Natural killer cell (primary cell): ENCODE results near the gene IFITM5. TPM values are rescaled to one million over a fixed set of nuclear protein-coding genes. Genes with fewer than 3 reads are reported as not detected.

ENCODE experiments used
- ATAC-seq, 3 donors: fragments of 150-1000 bp in 2 of 3; fragments of 200-7000 bp in 1 of 3; cut with Tn5 transposase; 1 replicate in 1 of 3; 2 replicates in 2 of 3; pipeline ENCODE4 v1.10.0; 2021; ENCODE audit warnings: mild to moderate bottlenecking in 2 of 3, moderate library complexity in 2 of 3
- DNase-seq, 2 donors: peaks; one replicate each; pipeline versions ENCODE4 v3.0.0 to v3.0.0-alpha.2; 2013 to 2021; ENCODE audit warnings: mixed read lengths in 1 of 2
- H3K27ac ChIP-seq: one replicate; pipeline ENCODE4 v1.5.1; 2013; ENCODE audit warnings: mild to moderate bottlenecking, low read length
- H3K27me3 ChIP-seq: one replicate; pipeline ENCODE4 v1.6.1; 2013; ENCODE audit warnings: low read length; ENCODE audit not compliant: control insufficient read depth, insufficient read depth
- H3K36me3 ChIP-seq: one replicate; pipeline ENCODE4 v1.6.1; 2013; ENCODE audit warnings: low read length; ENCODE audit not compliant: control insufficient read depth, insufficient read depth
- H3K4me1 ChIP-seq: one replicate; pipeline ENCODE4 v1.6.1; 2013; ENCODE audit warnings: low read length; ENCODE audit not compliant: control insufficient read depth, insufficient read depth
- H3K4me3 ChIP-seq: one replicate; pipeline ENCODE4 v1.5.1; 2013; ENCODE audit warnings: low read length
- H3K9me3 ChIP-seq: one replicate; pipeline ENCODE4 v1.6.1; 2013; ENCODE audit warnings: low read length; ENCODE audit not compliant: control insufficient read depth, insufficient read depth
- H3K27ac Mint-ChIP-seq, 2 donors: one replicate each; pipeline ENCODE4 v1.8.0; 2022; ENCODE audit warnings: mild to moderate bottlenecking in 2 of 2, mixed read lengths in 2 of 2, moderate library complexity in 1 of 2
- H3K27me3 Mint-ChIP-seq, 2 donors: one replicate each; pipeline ENCODE4 v1.8.0; 2022; ENCODE audit warnings: low read depth in 2 of 2, mixed read lengths in 2 of 2
- H3K36me3 Mint-ChIP-seq: one replicate; pipeline ENCODE4 v1.8.0; 2022; ENCODE audit warnings: mixed read lengths
- H3K4me1 Mint-ChIP-seq, 2 donors: one replicate each; pipeline ENCODE4 v1.8.0; 2022; ENCODE audit warnings: mixed read lengths in 2 of 2
- H3K4me3 Mint-ChIP-seq: one replicate; pipeline ENCODE4 v1.8.0; 2022; ENCODE audit warnings: mild to moderate bottlenecking, moderate library complexity, mixed read lengths
- H3K9me3 Mint-ChIP-seq, 2 donors: one replicate each; pipeline ENCODE4 v1.8.0; 2022; ENCODE audit warnings: mixed read lengths in 2 of 2
- WGBS: methylation state at CpG from one replicate; pipeline ENCODE4 v1.1.7; 2013; ENCODE audit warnings: missing lambda C conversion rate; ENCODE audit not compliant: insufficient coverage; 5-methylcytosine and 5-hydroxymethylcytosine counted together
- intact Hi-C: fragments of 100-400 bp; cut with micrococcal nuclease; formaldehyde crosslinking; loops from one replicate; pipeline ENCODE4 v1.14.2; 2022
- total RNA-seq, 4 donors: library from RNA; stranded (reverse); fragments of 120-200 nt in 1 of 4; gene quantifications; one replicate each; pipeline versions ENCODE4 v1.2.3 to v1.2.4, GENCODE V29; 2013 to 2022
- TF ChIP-seq, protein P1 (sequence below): fragments of 200-600 bp; IDR thresholded peaks from one replicate; pipeline ENCODE4 v1.8.0; 2022; ENCODE audit warnings: antibody characterized with exemption

Gene IFITM5
- total RNA-seq, 3 donors from 2014 or later (not counting 1 experiment from before 2014, with no cell fraction given): not detected

DNA sequence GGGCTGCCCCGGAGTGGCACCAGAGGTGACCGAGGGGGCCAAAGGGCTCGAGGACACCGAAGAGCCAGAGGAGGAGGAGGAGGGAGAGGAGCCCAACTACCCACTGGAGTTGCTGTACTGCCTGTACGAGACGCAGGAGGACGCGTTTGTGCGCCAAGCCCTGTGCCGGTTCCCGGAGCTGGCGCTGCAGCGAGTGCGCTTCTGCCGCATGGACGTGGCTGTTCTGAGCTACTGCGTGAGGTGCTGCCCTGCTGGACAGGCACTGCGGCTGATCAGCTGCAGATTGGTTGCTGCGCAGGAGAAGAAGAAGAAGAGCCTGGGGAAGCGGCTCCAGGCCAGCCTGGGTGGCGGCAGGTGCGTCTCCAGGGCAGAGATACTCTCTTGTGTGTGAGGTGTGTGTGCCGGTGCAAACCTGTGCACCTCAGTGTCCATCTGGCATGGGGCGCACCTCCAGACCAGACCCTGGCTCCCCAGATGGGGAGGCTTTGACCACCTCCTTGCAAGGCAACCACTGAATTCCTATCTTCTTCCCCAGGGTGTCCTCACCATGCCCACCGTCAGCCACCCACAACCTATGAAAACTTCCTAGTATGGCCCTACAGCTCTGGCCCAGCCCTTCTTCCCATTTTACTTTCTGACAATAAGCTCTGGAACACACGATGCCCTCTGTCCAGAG, 17.7 kb downstream of the IFITM5 start:
- H3K27ac ChIP-seq: no peak overlapping the region
- H3K27me3 ChIP-seq: peaks cover 23% of the 10 kb centered on the region

DNA sequence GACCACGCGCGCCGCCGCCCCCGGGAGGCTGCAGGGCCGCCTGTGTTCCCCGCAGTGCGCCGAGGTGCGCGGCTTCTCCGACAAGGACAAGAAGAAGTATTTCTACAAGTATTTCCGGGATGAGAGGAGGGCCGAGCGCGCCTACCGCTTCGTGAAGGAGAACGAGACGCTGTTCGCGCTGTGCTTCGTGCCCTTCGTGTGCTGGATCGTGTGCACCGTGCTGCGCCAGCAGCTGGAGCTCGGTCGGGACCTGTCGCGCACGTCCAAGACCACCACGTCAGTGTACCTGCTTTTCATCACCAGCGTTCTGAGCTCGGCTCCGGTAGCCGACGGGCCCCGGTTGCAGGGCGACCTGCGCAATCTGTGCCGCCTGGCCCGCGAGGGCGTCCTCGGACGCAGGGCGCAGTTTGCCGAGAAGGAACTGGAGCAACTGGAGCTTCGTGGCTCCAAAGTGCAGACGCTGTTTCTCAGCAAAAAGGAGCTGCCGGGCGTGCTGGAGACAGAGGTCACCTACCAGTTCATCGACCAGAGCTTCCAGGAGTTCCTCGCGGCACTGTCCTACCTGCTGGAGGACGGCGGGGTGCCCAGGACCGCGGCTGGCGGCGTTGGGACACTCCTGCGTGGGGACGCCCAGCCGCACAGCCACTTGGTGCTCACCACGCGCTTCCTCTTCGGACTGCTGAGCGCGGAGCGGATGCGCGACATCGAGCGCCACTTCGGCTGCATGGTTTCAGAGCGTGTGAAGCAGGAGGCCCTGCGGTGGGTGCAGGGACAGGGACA, 18.4 kb downstream of the IFITM5 start:
- peaks cover 23% of the 10 kb centered on the region for H3K27me3 ChIP-seq
- no peaks in the 10 kb centered on the region for H3K9me3 ChIP-seq
- H3K27ac Mint-ChIP-seq: peak overlapping the region in 1 of 2 donors; percentile 19
- peak overlapping the region; percentile 23 for H3K4me3 ChIP-seq
- peaks cover 0 to 38% of the 10 kb centered on the region in 2 donors for H3K27me3 Mint-ChIP-seq
- H3K36me3 Mint-ChIP-seq: no peaks in the 10 kb centered on the region
- H3K4me1 ChIP-seq: peaks cover 74% of the 10 kb centered on the region
- H3K36me3 ChIP-seq: no peaks in the 10 kb centered on the region
- H3K4me1 Mint-ChIP-seq: peaks cover 25 to 49% of the 10 kb centered on the region in 2 donors
- 11% methylated on average over 79 of the region's 79 CpGs for WGBS
- peak overlapping the region; percentile 77 for H3K4me3 Mint-ChIP-seq
- no peaks in the 10 kb centered on the region for H3K9me3 Mint-ChIP-seq
- intact Hi-C loops: no loop called here
- TF ChIP-seq, protein P1, sequence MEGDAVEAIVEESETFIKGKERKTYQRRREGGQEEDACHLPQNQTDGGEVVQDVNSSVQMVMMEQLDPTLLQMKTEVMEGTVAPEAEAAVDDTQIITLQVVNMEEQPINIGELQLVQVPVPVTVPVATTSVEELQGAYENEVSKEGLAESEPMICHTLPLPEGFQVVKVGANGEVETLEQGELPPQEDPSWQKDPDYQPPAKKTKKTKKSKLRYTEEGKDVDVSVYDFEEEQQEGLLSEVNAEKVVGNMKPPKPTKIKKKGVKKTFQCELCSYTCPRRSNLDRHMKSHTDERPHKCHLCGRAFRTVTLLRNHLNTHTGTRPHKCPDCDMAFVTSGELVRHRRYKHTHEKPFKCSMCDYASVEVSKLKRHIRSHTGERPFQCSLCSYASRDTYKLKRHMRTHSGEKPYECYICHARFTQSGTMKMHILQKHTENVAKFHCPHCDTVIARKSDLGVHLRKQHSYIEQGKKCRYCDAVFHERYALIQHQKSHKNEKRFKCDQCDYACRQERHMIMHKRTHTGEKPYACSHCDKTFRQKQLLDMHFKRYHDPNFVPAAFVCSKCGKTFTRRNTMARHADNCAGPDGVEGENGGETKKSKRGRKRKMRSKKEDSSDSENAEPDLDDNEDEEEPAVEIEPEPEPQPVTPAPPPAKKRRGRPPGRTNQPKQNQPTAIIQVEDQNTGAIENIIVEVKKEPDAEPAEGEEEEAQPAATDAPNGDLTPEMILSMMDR: no peak
- peak; percentile 21 to 69 for DNase-seq
- peak; percentile 56 to 64 (median 62) for ATAC-seq
- no peak overlapping the region for H3K27ac ChIP-seq

More for the DNA sequence above, 17.7 kb downstream of the IFITM5 start:
- Mint-ChIP-seq H3K36me3 (no peaks in the 10 kb centered on the region), H3K4me1 (peaks cover 25 to 48% of the 10 kb centered on the region in 2 donors), H3K4me3 (peak overlapping the region; percentile 77), H3K27ac (peak overlapping the region in 1 of 2 donors; percentile 19), H3K27me3 (peaks cover 0 to 39% of the 10 kb centered on the region in 2 donors), H3K9me3 (no peaks in the 10 kb centered on the region)
- H3K9me3 ChIP-seq: no peaks in the 10 kb centered on the region
- DNase-seq: no peak
- H3K36me3 ChIP-seq: no peaks in the 10 kb centered on the region
- H3K4me3 ChIP-seq: peak overlapping the region; percentile 23
- peaks cover 78% of the 10 kb centered on the region for H3K4me1 ChIP-seq
- TF ChIP-seq, protein P1: no peak
- peak in 1 of 3 donors; percentile 11 for ATAC-seq
- intact Hi-C loops: no loop called here
- WGBS: 44% methylated on average over 26 of the region's 26 CpGs

DNA sequence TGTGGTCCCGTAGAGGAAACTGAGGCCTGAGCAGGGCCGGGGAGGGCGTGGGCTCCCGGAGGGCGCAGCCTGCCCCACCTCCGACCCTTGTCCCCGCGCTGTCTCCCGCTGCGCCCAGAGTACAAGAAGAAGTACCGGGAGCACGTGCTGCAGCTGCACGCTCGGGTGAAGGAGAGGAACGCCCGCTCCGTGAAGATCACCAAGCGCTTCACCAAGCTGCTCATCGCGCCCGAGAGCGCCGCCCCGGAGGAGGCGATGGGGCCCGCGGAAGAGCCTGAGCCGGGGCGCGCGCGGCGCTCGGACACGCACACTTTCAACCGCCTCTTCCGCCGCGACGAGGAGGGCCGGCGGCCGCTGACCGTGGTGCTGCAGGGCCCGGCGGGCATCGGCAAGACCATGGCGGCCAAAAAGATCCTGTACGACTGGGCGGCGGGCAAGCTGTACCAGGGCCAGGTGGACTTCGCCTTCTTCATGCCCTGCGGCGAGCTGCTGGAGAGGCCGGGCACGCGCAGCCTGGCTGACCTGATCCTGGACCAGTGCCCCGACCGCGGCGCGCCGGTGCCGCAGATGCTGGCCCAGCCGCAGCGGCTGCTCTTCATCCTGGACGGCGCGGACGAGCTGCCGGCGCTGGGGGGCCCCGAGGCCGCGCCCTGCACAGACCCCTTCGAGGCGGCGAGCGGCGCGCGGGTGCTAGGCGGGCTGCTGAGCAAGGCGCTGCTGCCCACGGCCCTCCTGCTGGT, 19.2 kb downstream of the IFITM5 start:
- H3K9me3 ChIP-seq: no peaks in the 10 kb centered on the region
- H3K27ac Mint-ChIP-seq: no peak overlapping the region
- peak overlapping the region; percentile 77 for H3K4me3 Mint-ChIP-seq
- DNase-seq (peak; percentile 23 to 76), ATAC-seq (peak; percentile 51 to 64 (median 58))
- no peak overlapping the region for H3K27ac ChIP-seq
- peaks cover 25 to 49% of the 10 kb centered on the region in 2 donors for H3K4me1 Mint-ChIP-seq
- peaks cover 23% of the 10 kb centered on the region for H3K27me3 ChIP-seq
- peak overlapping the region; percentile 21 for H3K4me3 ChIP-seq
- H3K36me3 ChIP-seq: no peaks in the 10 kb centered on the region
- no peaks in the 10 kb centered on the region for H3K36me3 Mint-ChIP-seq
- WGBS: 6% methylated on average over 85 of the region's 85 CpGs
- H3K4me1 ChIP-seq: peaks cover 67% of the 10 kb centered on the region
- H3K9me3 Mint-ChIP-seq: no peaks in the 10 kb centered on the region
- TF ChIP-seq, protein P1: no peak
- intact Hi-C loops: no loop called here
- H3K27me3 Mint-ChIP-seq: peaks cover 0 to 38% of the 10 kb centered on the region in 2 donors
